Measurements from ENCODE around the gene SCGB1D2.

Gene SCGB1D2

DNA sequence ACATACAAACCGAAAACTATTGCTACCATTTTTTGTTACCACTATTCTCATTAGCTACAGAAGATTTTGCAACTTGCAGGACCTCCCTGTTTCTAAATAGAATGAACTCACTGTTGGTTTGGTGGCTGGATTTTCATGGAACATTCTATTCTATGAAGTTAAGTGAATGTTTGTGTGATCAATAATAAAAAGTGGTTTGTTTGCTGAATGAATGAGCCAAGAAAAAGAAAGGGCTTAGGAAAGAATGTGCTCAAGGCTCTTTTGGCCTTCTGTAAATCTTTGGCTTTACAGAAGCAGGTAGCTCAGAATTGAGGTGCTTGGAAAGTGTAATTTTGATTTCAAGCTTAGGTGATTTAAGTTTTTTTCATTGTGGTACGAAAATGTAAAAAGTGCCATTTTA lies 5.9 kb upstream of the SCGB1D2 start:
- ChIA-PET POLR2A (no interaction called here), CTCF (interaction anchor here (1.3 to 1.8 kb wide), 2 partner anchors 12 to 75 kb away, joined by 3 read pairs; no protein-coding TSS in a partner anchor)
- DNase-seq (ENCODE audit: extremely low spot score), result no peak
- TF ChIP-seq, protein P1, sequence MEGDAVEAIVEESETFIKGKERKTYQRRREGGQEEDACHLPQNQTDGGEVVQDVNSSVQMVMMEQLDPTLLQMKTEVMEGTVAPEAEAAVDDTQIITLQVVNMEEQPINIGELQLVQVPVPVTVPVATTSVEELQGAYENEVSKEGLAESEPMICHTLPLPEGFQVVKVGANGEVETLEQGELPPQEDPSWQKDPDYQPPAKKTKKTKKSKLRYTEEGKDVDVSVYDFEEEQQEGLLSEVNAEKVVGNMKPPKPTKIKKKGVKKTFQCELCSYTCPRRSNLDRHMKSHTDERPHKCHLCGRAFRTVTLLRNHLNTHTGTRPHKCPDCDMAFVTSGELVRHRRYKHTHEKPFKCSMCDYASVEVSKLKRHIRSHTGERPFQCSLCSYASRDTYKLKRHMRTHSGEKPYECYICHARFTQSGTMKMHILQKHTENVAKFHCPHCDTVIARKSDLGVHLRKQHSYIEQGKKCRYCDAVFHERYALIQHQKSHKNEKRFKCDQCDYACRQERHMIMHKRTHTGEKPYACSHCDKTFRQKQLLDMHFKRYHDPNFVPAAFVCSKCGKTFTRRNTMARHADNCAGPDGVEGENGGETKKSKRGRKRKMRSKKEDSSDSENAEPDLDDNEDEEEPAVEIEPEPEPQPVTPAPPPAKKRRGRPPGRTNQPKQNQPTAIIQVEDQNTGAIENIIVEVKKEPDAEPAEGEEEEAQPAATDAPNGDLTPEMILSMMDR (IDR thresholded peaks at IDR 0.05; ENCODE audit: control extremely low read depth, extremely low read depth, low read depth, missing control alignments), result no peak

DNA sequence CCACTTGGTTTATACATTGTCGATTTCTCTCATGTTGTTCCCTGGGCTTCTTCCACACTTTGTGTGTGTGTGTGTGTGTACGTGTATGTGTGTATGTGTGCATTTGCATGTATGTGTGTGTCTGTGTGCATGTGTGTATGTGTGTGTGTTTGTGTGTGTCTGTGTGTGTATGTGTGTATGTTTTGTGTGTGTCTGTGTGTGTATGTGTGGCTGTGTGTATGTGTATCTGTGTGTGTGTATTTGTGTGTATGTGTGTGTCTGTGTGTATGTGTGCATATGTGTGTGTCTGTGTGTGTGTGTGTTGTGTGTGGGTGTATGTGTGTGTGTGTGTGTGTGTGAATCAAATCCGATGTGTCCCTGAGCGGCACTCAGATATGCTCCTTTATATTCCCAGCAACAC lies 4.5 kb upstream of the SCGB1D2 start:
- CTCF ChIA-PET, result no interaction called here
- TF ChIP-seq, protein P1 (IDR thresholded peaks at IDR 0.05; ENCODE audit: control extremely low read depth, extremely low read depth, low read depth, missing control alignments), result no peak
- DNase-seq (ENCODE audit: extremely low spot score), result no peak
- POLR2A ChIA-PET, result no interaction called here

DNA sequence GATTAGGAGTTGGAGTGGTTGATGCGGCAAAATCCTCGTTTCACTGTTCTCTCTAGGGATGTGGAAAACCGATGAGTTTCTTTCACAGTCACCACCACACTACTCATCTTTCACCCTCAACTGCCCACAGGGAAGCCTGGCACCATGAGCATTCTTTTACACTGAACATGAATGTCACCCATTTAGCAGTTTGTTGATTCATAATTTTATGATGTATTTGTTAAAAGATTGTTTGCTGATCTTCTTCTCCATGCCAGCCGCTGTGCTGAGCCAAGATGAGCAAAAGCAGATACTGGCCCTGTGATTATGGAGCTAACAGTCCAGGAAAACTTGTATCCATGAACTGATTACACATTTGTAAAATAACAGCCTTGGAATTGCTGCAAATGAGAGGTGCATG lies 3.9 kb upstream of the SCGB1D2 start:
- POLR2A ChIA-PET, result no interaction called here
- TF ChIP-seq, protein P1 (IDR thresholded peaks at IDR 0.05; ENCODE audit: control extremely low read depth, extremely low read depth, low read depth, missing control alignments), result no peak
- no peak for DNase-seq (ENCODE audit: extremely low spot score)
- CTCF ChIA-PET, result no interaction called here

DNA sequence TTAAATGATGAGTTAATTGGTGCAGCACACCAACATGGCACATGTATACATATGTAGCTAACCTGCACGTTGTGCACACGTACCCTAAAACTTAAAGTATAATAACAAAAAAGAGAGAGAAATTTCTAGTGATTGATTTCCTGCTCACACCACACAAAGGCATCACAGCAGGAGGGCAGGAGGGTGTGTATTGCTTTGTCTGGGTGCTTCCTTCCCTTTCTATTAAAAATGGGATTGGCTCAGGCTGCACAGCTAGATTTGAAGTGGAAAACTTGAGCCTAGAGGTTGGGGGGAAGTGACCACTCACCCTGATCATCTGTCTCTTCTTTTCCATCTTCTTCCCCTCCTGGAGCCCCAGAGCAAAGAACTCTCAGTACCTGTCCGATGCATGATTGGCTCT lies 944 bp upstream of the SCGB1D2 start:
- CTCF ChIA-PET, result no interaction called here
- TF ChIP-seq, protein P1 (IDR thresholded peaks at IDR 0.05; ENCODE audit: control extremely low read depth, extremely low read depth, low read depth, missing control alignments), result no peak
- POLR2A ChIA-PET, result no interaction called here
- DNase-seq (ENCODE audit: extremely low spot score), result no peak

GRCh38 chr11:62245271-62245753 lies 3.3 kb downstream of the SCGB1D2 start:
- TF ChIP-seq, protein P1 (IDR thresholded peaks at IDR 0.05; ENCODE audit: control extremely low read depth, extremely low read depth, low read depth, missing control alignments), result no peak
- DNase-seq (ENCODE audit: extremely low spot score), result peak; percentile 30
- ChIA-PET POLR2A (no interaction called here), CTCF (no interaction called here)

DNA sequence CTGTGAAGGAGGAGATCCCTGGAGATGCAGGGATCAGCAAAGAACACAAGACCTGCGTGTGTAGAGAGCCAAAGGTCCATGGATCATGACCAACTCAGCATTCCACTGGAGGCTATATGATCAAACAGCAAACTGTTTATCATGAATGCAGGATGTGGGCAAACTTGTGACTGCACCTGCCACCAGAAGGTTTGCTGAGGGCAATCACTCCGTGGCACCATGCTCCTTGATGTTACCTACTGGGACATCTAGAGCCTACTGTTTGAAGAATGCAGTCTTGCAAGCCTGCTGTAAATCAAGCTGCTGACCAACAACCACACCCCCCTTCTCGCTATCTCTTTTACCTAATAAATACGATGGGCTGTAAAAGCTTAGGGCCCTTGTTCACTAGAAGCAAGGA lies 9.7 kb downstream of the SCGB1D2 start:
- CTCF ChIA-PET, result no interaction called here
- TF ChIP-seq, protein P1 (IDR thresholded peaks at IDR 0.05; ENCODE audit: control extremely low read depth, extremely low read depth, low read depth, missing control alignments), result no peak
- POLR2A ChIA-PET, result no interaction called here
- no peak for DNase-seq (ENCODE audit: extremely low spot score)
